ENCODE results near the gene P2RX1.

DNA sequence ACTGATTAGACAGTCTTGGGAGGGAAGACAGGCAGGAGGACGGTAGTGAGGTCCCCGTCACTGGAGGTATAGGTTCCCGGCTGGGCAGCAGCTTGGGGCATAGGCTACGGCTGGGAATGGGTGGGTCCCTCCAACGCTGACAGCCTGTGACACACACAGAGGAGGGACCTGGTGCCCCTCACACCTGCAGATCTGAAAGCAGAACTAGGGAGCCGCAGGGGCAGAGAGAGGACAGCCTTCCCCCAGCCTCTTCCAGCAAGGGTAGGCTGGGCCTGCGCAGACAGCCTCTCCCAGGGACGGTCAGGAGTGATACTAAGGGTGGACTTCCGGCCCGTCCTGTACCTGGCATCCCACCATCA lies 2.0 kb downstream of the P2RX1 start:
- TF ChIP-seq CTCF (IDR thresholded peaks at IDR 0.05) (no peak), POLR2A (IDR thresholded peaks at IDR 0.05) (no peak)

Measured in uterus (tissue), 2 donors.